ENCODE results near the gene SLC35E2B. TPM values are rescaled to one million over a fixed set of nuclear protein-coding genes. Genes with fewer than 3 reads are reported as not detected.
"Not testable (repeated sequence)": the region's sequence is repeated elsewhere in the genome, so short reads cannot be mapped to it uniquely, and the experiment has no call there.

SLC35E2B gene
- total RNA-seq, 2 experiments from 2014 or later, result 39.6 to 40.7 TPM

GRCh38 chr1:1726088-1726487 is 33.5 kb upstream of the SLC35E2B start:
- POLR2A ChIA-PET; CTCF ChIA-PET; ATAC-seq; H3K9me3 Mint-ChIP-seq (ENCODE audit: insufficient read depth); DNase-seq; H3K27me3 Mint-ChIP-seq (ENCODE audit: low read depth): not testable (repeated sequence)
- H3K36me3 Mint-ChIP-seq (ENCODE audit: low read depth), result peaks cover 21% of the 10 kb centered on the region
- H3K27ac Mint-ChIP-seq, result peak overlapping the region; percentile 66
- peak overlapping the region; percentile 8 for H3K4me3 Mint-ChIP-seq
- peaks cover 26% of the 10 kb centered on the region for H3K4me1 Mint-ChIP-seq (ENCODE audit: low read depth)

GRCh38 chr1:1724035-1724864 is 31.7 kb upstream of the SLC35E2B start, which contains the start of gene CDK11A:
Gene CDK11A, minus strand, starts transcription at chr1:1724357. Its CDS starts 1,539 bp downstream, at chr1:1722818.
- H3K27me3 Mint-ChIP-seq (ENCODE audit: low read depth); H3K9me3 Mint-ChIP-seq (ENCODE audit: insufficient read depth): not testable (repeated sequence)
- POLR2A ChIA-PET, result interaction anchor here (0.6 to 1.3 kb wide), 7 partner anchors 43 to 184 kb away, joined by 3 to 6 read pairs (median 4); no protein-coding TSS in a partner anchor
- Mint-ChIP-seq H3K4me1 (ENCODE audit: low read depth) (peaks cover 24% of the 10 kb centered on the region), H3K36me3 (ENCODE audit: low read depth) (peaks cover 25% of the 10 kb centered on the region), H3K27ac (peak within 1 kb of the TSS; percentile 99), H3K4me3 (peak within 1 kb of the TSS; percentile 91)
- DNase-seq, result peak; percentile 100
- peak; percentile 96 for ATAC-seq
- CTCF ChIA-PET, result interaction anchor here (1.0 kb wide), 1 partner anchor 184 kb away, joined by 3 read pairs; no protein-coding TSS in a partner anchor

GRCh38 chr1:1721201-1721600 is 28.6 kb upstream of the SLC35E2B start:
- no peaks in the 10 kb centered on the region for H3K9me3 Mint-ChIP-seq (ENCODE audit: insufficient read depth)
- ATAC-seq (no peak), DNase-seq (no peak)
- peaks cover 12% of the 10 kb centered on the region for H3K4me1 Mint-ChIP-seq (ENCODE audit: low read depth)
- no peak overlapping the region for H3K4me3 Mint-ChIP-seq
- H3K27ac Mint-ChIP-seq, result peak overlapping the region; percentile 14
- ChIA-PET CTCF (no interaction called here), POLR2A (no interaction called here)
- peaks cover 37% of the 10 kb centered on the region for H3K36me3 Mint-ChIP-seq (ENCODE audit: low read depth)
- H3K27me3 Mint-ChIP-seq (ENCODE audit: low read depth), result no peaks in the 10 kb centered on the region

- H3K27me3 Mint-ChIP-seq (ENCODE audit: low read depth); ATAC-seq; H3K4me3 Mint-ChIP-seq; DNase-seq; H3K4me1 Mint-ChIP-seq (ENCODE audit: low read depth); H3K9me3 Mint-ChIP-seq (ENCODE audit: insufficient read depth); POLR2A ChIA-PET; CTCF ChIA-PET: not testable (repeated sequence)
- peaks cover 37% of the 10 kb centered on the region for H3K36me3 Mint-ChIP-seq (ENCODE audit: low read depth)
- peak overlapping the region; percentile 66 for H3K27ac Mint-ChIP-seq
These were observed 22.7 kb upstream of the SLC35E2B start for GRCh38 chr1:1715109-1715883.

GRCh38 chr1:1707897-1708296 is 15.3 kb upstream of the SLC35E2B start:
- CTCF ChIA-PET; H3K9me3 Mint-ChIP-seq (ENCODE audit: insufficient read depth); POLR2A ChIA-PET; H3K27ac Mint-ChIP-seq; ATAC-seq; H3K27me3 Mint-ChIP-seq (ENCODE audit: low read depth); H3K4me1 Mint-ChIP-seq (ENCODE audit: low read depth); H3K4me3 Mint-ChIP-seq; DNase-seq; H3K36me3 Mint-ChIP-seq (ENCODE audit: low read depth): not testable (repeated sequence)

GRCh38 chr1:1707241-1707640 is 14.6 kb upstream of the SLC35E2B start:
- H3K36me3 Mint-ChIP-seq (ENCODE audit: low read depth); H3K27ac Mint-ChIP-seq; POLR2A ChIA-PET; DNase-seq; CTCF ChIA-PET; H3K4me1 Mint-ChIP-seq (ENCODE audit: low read depth); H3K9me3 Mint-ChIP-seq (ENCODE audit: insufficient read depth); H3K27me3 Mint-ChIP-seq (ENCODE audit: low read depth); H3K4me3 Mint-ChIP-seq; ATAC-seq: not testable (repeated sequence)

- POLR2A ChIA-PET; H3K9me3 Mint-ChIP-seq (ENCODE audit: insufficient read depth); H3K27me3 Mint-ChIP-seq (ENCODE audit: low read depth); H3K36me3 Mint-ChIP-seq (ENCODE audit: low read depth); DNase-seq; CTCF ChIA-PET; H3K27ac Mint-ChIP-seq; ATAC-seq; H3K4me3 Mint-ChIP-seq; H3K4me1 Mint-ChIP-seq (ENCODE audit: low read depth): not testable (repeated sequence)
These were observed 13.0 kb upstream of the SLC35E2B start for GRCh38 chr1:1705623-1706022.

- not testable (repeated sequence) for H3K4me1 Mint-ChIP-seq (ENCODE audit: low read depth); H3K27me3 Mint-ChIP-seq (ENCODE audit: low read depth); H3K9me3 Mint-ChIP-seq (ENCODE audit: insufficient read depth)
These were observed 11.8 kb upstream of the SLC35E2B start for GRCh38 chr1:1704284-1704957.

GRCh38 chr1:1703796-1704195 is 11.2 kb upstream of the SLC35E2B start:
- Mint-ChIP-seq H3K27ac (no peak overlapping the region), H3K27me3 (ENCODE audit: low read depth) (no peaks in the 10 kb centered on the region), H3K4me1 (ENCODE audit: low read depth) (no peaks in the 10 kb centered on the region), H3K9me3 (ENCODE audit: insufficient read depth) (no peaks in the 10 kb centered on the region), H3K36me3 (ENCODE audit: low read depth) (peaks cover 7% of the 10 kb centered on the region), H3K4me3 (no peak overlapping the region)
- ATAC-seq, result no peak
- no peak for DNase-seq
- POLR2A ChIA-PET, result no interaction called here
- CTCF ChIA-PET, result no interaction called here

More at GRCh38 chr1:1704284-1704957, 11.8 kb upstream of the SLC35E2B start:
- H3K4me3 Mint-ChIP-seq; H3K36me3 Mint-ChIP-seq (ENCODE audit: low read depth); ATAC-seq; POLR2A ChIA-PET; H3K27ac Mint-ChIP-seq; CTCF ChIA-PET; DNase-seq: not testable (repeated sequence)

GRCh38 chr1:1702506-1702905 is 9.9 kb upstream of the SLC35E2B start:
- H3K27ac Mint-ChIP-seq; H3K27me3 Mint-ChIP-seq (ENCODE audit: low read depth); POLR2A ChIA-PET; H3K36me3 Mint-ChIP-seq (ENCODE audit: low read depth); H3K4me1 Mint-ChIP-seq (ENCODE audit: low read depth); H3K9me3 Mint-ChIP-seq (ENCODE audit: insufficient read depth); ATAC-seq; DNase-seq; H3K4me3 Mint-ChIP-seq; CTCF ChIA-PET: not testable (repeated sequence)

- DNase-seq; CTCF ChIA-PET; H3K36me3 Mint-ChIP-seq (ENCODE audit: low read depth); H3K4me1 Mint-ChIP-seq (ENCODE audit: low read depth); H3K27me3 Mint-ChIP-seq (ENCODE audit: low read depth); H3K9me3 Mint-ChIP-seq (ENCODE audit: insufficient read depth); H3K4me3 Mint-ChIP-seq; H3K27ac Mint-ChIP-seq; POLR2A ChIA-PET; ATAC-seq: not testable (repeated sequence)
These were observed 8.0 kb upstream of the SLC35E2B start for GRCh38 chr1:1700557-1700956.

- H3K9me3 Mint-ChIP-seq (ENCODE audit: insufficient read depth); H3K4me1 Mint-ChIP-seq (ENCODE audit: low read depth); H3K27ac Mint-ChIP-seq; H3K4me3 Mint-ChIP-seq; H3K27me3 Mint-ChIP-seq (ENCODE audit: low read depth); H3K36me3 Mint-ChIP-seq (ENCODE audit: low read depth); CTCF ChIA-PET; DNase-seq; POLR2A ChIA-PET: not testable (repeated sequence)
- ATAC-seq, result peak; percentile 37
These were observed 7.5 kb upstream of the SLC35E2B start for GRCh38 chr1:1700067-1700466.

Measured in activated CD8-positive, alpha-beta T cell treated with anti-CD3 and anti-CD28 coated beads, Interleukin-2, amount 10 ng/mL, durations not matched to agents 7 days and 5 days (primary cell).